HG03045 (cell line): ENCODE measurements around the gene TRPV2.
"Not testable (repeated sequence)": the region's sequence is repeated elsewhere in the genome, so short reads cannot be mapped to it uniquely, and the experiment has no call there.

ENCODE experiments used
- ATAC-seq: cut with Tn5 transposase; IDR thresholded peaks from one replicate; pipeline ENCODE4 v1.9.1; 2021; ENCODE audit warnings: mild to moderate bottlenecking, moderate library complexity; ENCODE audit not compliant: unreplicated experiment

Gene TRPV2

DNA sequence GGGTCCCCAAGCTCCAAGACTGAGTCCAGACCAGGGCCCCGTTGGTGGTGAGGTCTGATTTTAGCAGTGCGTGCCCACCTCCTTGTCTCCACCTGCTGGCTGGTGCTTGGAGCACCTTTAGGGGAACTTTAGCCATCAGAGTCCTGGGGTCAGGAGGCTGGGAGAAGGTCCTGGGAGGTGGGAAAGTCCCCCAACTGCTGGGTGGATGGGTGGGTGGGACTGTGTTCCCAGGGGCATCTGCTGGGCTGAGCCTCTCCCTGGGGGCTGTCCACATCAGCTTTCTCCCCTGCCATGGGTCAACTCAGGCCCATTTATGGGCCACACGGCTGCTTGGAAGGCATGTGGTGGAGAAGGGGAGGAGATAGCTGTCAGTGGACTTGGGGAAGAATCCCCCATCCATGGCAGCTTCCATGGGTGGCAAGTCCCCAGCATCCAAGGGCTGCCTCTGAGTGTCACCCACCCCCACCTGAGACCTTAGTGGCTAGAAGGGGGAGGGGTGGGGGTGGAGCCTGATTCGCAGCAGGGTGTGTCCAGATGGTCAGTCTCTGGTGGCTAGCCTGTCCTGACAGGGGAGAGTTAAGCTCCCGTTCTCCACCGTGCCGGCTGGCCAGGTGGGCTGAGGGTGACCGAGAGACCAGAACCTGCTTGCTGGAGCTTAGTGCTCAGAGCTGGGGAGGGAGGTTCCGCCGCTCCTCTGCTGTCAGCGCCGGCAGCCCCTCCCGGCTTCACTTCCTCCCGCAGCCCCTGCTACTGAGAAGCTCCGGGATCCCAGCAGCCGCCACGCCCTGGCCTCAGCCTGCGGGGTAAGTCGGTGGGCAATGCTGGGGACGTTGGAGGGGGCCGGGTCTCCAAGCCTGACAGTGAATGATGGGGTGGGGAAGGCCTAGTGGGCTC is at the start of gene TRPV2:
TSS of gene TRPV2 (plus strand) at position 541 of the 894 bp plus-strand sequence. CDS start 2,098 bp downstream, outside the sequence.
- no peak for ATAC-seq

DNA sequence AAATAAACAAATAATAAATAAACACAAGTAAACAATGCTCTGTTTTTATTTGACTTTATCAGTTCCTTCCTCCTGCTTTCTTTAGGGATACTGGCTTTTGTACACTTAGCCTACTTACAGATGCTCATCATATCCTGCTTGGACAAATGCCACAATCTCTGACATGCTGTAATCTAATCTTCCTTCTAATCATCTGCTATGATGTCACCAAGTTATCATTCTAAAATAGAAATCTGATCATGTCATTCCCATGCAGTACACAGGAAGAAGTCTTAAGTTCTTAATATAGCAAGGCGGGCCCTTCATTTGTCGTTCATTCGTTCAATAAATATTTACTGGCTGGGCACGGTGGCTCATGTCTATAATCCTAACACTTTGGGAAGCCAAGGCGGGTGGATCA is 43.6 kb upstream of the TRPV2 start:
- ATAC-seq: no peak

GRCh38 chr17:16374146-16374938 is 41.0 kb upstream of the TRPV2 start:
- no peak for ATAC-seq

GRCh38 chr17:16377941-16378341 is 37.4 kb upstream of the TRPV2 start:
- no peak for ATAC-seq

- ATAC-seq: no peak
These were observed 36.6 kb upstream of the TRPV2 start for GRCh38 chr17:16378636-16379282.

DNA sequence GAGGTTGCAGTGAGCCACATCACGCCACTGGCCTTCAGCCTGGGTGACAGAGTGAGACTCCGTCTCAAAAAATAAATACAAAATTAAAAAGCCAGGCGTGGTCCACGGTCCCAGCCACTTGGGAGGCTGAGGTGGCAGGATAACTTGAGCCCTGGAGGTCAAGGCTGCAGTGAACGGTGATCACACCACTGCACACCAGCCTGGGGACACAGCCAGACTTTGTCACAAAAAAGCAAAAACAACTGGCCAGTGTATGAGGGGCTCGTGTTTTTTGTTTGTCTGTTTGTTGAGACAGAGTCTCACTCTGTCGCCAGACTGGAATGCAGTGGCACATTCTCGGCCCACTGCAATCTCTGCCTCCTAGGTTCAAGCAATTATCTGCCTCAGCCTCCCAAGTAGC is 35.7 kb upstream of the TRPV2 start:
- ATAC-seq: no peak

GRCh38 chr17:16380640-16381495 is 34.5 kb upstream of the TRPV2 start, which contains the start of gene UBB:
Gene UBB, plus strand, starts transcription at chr17:16381091. Its CDS starts 817 bp downstream, at chr17:16381908.
- ATAC-seq: peak; percentile 92

GRCh38 chr17:16381496-16381820 is 33.9 kb upstream of the TRPV2 start:
- ATAC-seq: peak; percentile 15

DNA sequence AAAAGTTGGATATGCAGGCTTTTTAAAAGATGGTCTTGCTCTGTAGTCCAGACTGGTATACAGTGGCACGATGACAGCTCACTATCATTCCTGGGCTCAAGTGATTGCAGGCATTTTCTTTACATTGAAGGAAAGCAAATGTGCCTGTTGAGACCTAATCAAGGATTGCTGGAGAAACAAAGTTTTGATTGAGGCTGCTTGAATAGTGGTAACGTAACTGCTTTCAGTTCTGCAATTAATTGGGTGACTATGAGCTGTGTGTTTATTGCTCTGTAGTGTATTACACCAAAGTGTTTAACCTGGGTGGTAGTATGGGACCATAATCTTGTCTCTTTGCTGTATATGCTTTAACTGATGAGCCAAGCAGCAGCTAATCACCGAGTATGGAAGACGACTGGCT is 32.2 kb upstream of the TRPV2 start:
- no peak for ATAC-seq

DNA sequence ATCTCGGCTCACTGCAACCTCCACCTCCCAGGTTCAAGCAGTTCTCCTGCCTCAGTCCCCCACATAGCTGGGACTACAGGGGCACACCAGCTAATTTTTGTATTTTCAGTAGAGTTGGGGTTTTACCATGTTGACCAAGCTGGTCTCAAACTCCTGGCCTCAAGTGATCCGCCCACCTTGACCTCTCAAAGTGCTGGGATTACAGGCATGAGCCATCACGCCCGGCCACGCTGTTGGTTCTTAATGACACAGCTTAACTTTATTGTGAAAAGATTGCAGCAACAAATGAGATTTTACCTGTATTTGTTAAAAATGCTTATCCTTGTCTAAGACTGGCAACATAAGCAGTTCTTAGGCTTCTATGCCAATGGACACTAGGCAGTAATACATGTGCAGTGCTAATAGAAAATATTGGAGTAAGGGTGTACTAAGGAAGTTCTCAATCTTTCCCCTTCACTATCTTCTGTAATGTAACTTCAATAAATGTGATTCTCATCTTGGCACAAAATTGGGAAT is 31.5 kb upstream of the TRPV2 start:
- no peak for ATAC-seq

DNA sequence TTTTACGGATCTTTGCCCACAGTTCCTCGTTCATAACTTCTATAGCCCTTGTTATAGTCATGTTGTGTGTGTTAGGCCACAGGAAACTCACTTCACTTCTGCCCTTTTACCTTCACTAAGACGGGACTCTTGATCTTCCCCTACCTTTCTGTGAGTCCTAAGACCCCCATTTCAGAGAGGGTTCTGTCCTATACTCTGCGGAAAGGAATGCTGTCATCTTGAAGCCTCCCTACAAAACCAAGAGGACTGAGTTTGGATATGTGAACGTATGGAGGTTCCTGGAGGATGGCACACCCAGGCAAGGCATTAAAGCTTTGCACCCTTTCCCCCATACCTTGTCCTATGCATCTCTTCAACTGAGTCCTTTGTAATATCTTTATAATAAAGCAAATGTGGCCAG is 30.8 kb upstream of the TRPV2 start:
- no peak for ATAC-seq

DNA sequence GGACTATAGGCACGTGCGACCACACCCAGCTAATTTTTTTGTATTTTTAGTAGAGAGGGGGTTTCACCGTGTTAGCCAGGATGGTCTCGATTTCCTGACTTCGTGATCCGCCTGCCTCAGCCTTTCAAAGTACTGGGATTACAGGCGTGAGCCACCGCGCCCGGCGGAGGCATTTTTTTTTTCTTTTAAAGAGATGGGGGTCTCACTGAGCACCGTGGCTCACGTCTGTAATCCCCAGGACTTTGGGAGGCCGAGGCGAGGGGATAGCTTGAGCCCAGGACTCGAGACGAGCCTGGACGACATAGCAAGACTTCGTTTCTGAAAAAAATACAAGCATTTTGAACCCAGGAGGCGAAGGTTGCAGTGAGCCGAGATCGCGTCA is 29.3 kb upstream of the TRPV2 start:
- not testable (repeated sequence) for ATAC-seq

GRCh38 chr17:16391451-16391850 is 23.9 kb upstream of the TRPV2 start:
- no peak for ATAC-seq

- not testable (repeated sequence) for ATAC-seq
These were observed 22.9 kb upstream of the TRPV2 start for GRCh38 chr17:16392491-16392890.

DNA sequence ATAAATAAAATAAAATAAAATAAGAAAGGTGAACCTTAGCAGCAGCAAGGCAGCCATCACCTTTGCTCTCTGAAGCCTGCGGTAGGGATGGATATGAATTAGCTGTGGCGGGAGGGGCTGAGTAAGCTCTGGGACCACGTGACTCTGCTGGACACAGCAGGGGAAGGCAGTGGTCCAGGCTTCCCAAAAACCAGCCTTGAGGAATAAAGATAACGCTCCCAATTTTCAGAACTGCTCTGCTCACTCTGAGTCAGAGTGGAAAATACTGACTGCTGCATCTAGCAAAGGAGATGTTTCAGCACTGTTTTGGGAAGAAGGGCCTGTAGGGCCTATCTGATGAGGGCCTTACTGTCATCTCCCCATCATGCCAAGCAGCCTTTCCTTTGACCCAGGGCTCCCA is 19.5 kb upstream of the TRPV2 start:
- not testable (repeated sequence) for ATAC-seq

GRCh38 chr17:16396693-16397092 is 18.7 kb upstream of the TRPV2 start:
- not testable (repeated sequence) for ATAC-seq

GRCh38 chr17:16398270-16399267 is 16.8 kb upstream of the TRPV2 start:
- ATAC-seq: peak; percentile 56

DNA sequence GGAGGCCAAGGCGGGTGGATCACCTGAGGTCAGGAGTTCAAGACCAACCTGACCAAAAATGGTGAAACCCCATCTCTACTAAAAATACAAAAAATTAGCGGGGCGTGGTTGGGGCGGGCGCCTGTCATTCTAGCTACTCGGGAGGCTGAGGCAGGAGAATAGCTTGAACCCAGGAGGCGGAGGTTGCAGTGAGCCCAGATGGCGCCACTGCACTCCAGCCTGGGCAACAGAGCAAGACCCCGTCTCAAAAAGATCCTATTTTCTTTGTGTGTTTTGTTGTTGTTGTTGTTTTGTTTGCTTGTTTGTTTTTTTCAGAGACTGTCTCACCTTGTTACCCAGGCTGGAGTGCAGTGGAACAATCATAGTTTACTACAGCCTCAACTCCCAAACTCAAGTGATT is 11.5 kb upstream of the TRPV2 start:
- not testable (repeated sequence) for ATAC-seq
